Muscle of back (tissue), 11 donors: ENCODE results near the gene DIS3L2. TPM values are rescaled to one million over a fixed set of nuclear protein-coding genes. Genes with fewer than 3 reads are reported as not detected.
"Not testable (repeated sequence)": the region's sequence is repeated elsewhere in the genome, so short reads cannot be mapped to it uniquely, and the experiment has no call there.

Source experiments
- DNase-seq, 3 donors: peaks; one replicate each; pipeline versions ENCODE4 v3.0.0 to v3.0.0-alpha.2; 2013
- polyA plus RNA-seq, 10 donors: library from polyadenylated mRNA; unstranded; fragments of 120-200 nt; gene quantifications; one replicate each; pipeline ENCODE4 v1.2.1, GENCODE V29; 2013; ENCODE audit not compliant: insufficient read length in 10 of 10

Gene DIS3L2
- polyA plus RNA-seq, 10 donors, result 19.2 to 27.2 (median 23.7) TPM

- DNase-seq, result no peak
These were observed 155.3 kb downstream of the DIS3L2 start for GRCh38 chr2:232116852-232117251.

GRCh38 chr2:232117413-232117812, 155.9 kb downstream of the DIS3L2 start:
- DNase-seq, result no peak

GRCh38 chr2:232120911-232121310, 159.4 kb downstream of the DIS3L2 start:
- DNase-seq, result no peak

- DNase-seq, result no peak
These were observed 162.8 kb downstream of the DIS3L2 start for GRCh38 chr2:232124309-232124708.

GRCh38 chr2:232126301-232127099, 165.0 kb downstream of the DIS3L2 start:
- no peak for DNase-seq

- no peak for DNase-seq
These were observed 168.0 kb downstream of the DIS3L2 start for GRCh38 chr2:232129483-232129882.

GRCh38 chr2:232132181-232132580, 170.7 kb downstream of the DIS3L2 start:
- DNase-seq, result no peak

- DNase-seq, result no peak
These were observed 171.6 kb downstream of the DIS3L2 start for GRCh38 chr2:232133078-232133477.

- DNase-seq, result no peak
These were observed 173.4 kb downstream of the DIS3L2 start for GRCh38 chr2:232134939-232135338.

- DNase-seq, result peak in 1 of 3 donors; percentile 13
These were observed 176.0 kb downstream of the DIS3L2 start for GRCh38 chr2:232137356-232138147.

GRCh38 chr2:232138441-232138840, 176.9 kb downstream of the DIS3L2 start:
- DNase-seq, result no peak

- no peak for DNase-seq
These were observed 177.7 kb downstream of the DIS3L2 start for GRCh38 chr2:232139171-232139594.

- no peak for DNase-seq
These were observed 178.5 kb downstream of the DIS3L2 start for GRCh38 chr2:232139786-232140562.

GRCh38 chr2:232141591-232141990, 180.1 kb downstream of the DIS3L2 start:
- no peak for DNase-seq

GRCh38 chr2:232142049-232142448, 180.5 kb downstream of the DIS3L2 start:
- peak; percentile 19 to 67 (median 47) for DNase-seq

GRCh38 chr2:232142502-232142901, 181.0 kb downstream of the DIS3L2 start:
- no peak for DNase-seq

GRCh38 chr2:232146294-232146693, 184.8 kb downstream of the DIS3L2 start:
- DNase-seq, result no peak

GRCh38 chr2:232147440-232148077, 186.0 kb downstream of the DIS3L2 start:
- no peak for DNase-seq

GRCh38 chr2:232162187-232162586, 200.7 kb downstream of the DIS3L2 start:
- no peak for DNase-seq

GRCh38 chr2:232170396-232170795, 208.9 kb downstream of the DIS3L2 start:
- DNase-seq, result peak; percentile 16 to 64 (median 45)

- no peak for DNase-seq
These were observed 213.1 kb downstream of the DIS3L2 start for GRCh38 chr2:232174662-232175061.

- not testable (repeated sequence) for DNase-seq
These were observed 215.1 kb downstream of the DIS3L2 start for GRCh38 chr2:232176587-232176986.
